ENCODE results near the gene ARHGEF37.

ARHGEF37 gene

DNA sequence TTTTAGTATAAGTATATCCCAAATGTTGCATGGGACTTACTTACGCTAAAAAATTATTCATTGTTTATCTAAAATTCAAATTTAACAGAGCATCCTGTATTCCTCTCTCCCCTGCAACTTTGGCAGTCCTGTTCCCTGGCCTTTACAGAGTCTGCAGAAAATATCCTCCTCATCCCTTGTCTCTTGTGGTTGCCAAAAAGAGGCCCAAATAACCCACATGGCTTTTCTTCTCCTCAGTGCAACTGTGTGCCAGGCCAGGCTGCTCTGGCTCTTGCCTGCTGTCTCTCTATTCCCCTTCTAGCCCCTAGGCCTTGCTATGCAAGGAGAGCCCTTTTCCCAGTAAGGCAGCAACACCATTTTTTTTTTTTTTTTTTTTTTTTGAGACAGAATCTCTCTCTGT is 23.0 kb downstream of the ARHGEF37 start:
- no peak for DNase-seq

DNA sequence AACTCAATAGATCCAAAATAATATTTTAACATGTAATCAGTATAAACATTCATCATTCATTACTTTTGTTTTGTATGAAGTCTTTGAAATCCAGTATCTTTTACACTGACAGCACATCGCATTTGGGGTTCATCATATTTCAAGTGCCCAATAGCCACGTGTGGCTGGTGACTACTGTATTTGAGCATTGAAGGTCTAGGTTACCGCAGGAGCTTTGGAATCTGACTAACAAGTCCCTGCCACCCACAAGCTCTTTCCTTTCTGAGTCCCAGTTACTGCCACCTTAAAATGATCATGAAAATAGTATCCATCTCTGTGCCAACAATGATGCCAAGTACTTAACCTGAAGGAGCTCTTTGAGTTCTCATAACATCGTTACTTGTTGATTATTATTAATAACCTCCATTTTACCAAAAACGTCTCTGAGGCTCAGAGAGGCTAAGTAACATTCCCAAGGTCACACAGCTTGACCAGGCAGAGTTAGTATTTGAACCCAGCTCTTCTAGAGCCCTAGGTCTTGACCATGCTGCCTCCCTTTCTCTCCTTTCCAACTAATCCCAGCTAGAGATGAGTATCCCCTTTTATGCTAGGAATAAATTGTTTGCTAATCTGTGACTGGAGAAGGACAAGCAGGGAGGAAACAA is 24.2 kb downstream of the ARHGEF37 start:
- no peak for DNase-seq

DNA sequence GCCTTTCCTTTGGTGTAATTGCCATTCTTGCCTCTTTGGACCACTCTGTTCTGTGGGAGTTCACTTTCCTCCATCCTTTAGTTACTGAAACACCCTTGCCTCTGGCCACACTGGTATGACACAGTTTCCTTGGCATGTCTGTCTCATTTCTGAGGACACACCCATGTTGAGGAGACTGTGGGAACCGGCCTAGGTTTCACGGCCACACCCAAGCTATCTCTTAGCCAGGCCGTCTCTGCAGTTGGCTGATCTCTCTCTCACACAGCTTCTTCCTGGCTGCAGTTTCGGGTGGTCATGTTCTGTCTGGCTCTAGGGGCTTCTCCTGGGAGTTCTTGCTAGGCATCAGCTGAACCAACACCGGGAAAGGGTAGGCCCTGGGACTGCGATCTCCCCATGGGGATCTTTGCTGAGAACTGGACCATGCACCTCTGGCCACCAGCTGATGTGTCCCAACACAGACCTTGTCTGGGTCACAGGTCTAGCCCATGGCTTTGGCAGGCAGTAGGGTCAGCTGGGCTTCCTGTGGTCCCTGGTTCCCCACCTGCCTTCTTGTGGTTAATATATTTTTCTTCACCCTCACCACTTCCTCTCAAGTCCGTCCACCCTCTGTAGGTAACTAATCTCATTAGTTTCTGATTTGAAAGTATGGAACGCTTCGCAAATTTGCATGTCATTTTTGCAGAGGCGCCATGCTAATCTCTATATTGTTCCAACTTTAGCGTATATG is 24.9 kb downstream of the ARHGEF37 start:
- no peak for DNase-seq

DNA sequence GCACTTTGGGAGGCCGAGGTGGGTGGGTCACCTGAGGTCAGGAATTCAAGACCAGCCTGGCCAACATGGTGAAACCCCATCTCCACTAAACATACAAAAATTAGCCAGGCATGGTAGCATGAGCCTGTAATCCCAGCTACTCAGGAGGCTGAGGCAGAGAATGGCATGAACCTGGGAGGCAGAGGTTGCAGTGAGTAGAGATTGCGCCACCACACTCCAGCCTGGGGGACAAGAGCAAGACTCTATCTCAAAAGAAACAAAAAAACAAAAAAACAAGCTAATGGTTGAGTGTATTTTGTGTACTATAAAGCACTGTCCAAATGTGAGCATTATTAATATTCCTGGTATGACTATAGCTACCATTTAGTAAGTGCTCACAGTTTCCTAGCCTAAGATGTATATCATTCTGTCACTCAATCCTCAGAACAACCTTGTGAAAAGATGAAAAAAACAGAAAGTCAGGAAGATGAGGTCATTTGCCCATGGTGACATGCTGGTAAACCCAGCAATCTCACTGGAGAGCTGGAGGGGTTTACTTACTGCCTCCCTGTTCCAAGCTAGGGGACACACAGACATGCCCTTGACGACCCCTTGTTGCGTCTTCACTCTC is 27.7 kb downstream of the ARHGEF37 start:
- DNase-seq = no peak

DNA sequence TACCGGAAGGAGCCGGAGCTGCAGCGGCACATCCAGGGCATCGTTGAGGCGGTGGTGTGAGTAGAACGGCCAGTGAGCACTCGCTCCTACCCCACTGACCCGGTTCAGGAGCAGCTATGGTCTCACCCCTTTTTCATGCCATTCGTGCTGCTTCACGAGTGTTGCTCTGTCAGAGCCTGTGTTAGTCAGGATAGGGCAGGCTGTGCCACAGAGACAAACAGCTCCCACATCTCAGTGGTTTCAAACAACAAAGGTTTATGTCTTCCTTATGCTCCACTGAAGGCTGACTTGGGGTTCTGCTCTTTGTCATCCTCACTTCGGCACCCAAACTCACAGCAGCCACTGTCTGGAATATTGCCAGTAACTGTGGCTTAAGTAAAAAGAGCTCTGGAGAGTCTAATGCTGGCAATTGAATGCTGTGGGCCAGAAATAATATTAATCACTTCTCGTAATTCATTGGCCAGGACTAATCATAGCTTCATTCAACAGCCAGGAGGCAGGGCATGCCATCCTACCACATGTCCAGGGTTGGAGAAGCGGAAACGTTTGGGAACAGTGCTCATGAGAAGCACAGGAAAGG is 28.4 kb downstream of the ARHGEF37 start:
- no peak for DNase-seq

DNA sequence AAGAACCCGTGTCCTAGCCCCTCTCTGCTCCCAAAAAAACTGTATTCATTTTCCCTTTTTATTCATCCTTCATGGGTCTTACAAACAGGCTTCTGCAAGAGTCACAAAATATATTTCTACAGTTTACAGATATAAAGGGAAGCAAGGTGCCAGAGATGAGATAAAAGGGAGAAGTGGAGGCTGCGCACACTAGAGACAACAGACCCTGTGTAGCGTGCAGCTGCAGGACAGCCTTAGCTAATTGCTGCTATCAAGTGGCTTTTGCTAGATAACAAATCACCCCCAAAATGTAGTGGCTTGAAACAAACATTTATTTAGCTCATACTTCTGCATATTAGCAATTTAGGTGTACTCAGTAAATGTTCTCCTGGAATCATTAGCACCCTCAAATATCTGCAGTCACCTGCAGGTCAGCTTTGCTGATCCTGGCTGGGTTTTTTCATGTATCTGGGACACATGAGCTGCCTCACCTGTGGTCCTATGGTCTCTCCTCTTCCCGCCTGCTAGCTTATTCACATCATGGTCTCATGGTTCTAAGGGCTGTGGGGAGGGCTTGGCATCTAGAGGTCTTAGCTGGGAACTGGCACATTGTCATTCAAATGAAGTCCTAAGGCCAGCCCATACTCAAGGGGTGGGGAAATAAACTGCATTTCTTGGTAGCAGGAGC is 29.4 kb downstream of the ARHGEF37 start:
- DNase-seq = no peak

DNA sequence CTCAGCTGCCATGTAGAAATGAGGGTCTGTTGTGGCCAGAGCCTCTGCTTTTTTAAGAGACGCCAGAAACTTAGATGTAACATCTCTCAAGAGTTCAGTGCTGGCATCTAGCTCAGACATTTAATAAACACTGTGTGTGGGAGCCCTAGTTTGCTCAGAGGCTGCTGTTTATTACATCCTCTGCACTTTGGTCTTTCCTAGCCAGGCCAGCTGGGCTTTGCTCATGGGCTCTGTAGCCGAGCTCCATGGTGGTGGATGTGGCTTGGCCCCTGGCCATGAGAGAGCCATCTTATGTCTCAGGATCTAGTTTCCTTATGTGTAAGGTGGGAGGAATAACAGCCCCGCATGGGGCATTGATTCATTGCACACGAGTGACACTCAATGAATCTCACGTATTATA is 30.0 kb downstream of the ARHGEF37 start:
- no peak for DNase-seq

DNA sequence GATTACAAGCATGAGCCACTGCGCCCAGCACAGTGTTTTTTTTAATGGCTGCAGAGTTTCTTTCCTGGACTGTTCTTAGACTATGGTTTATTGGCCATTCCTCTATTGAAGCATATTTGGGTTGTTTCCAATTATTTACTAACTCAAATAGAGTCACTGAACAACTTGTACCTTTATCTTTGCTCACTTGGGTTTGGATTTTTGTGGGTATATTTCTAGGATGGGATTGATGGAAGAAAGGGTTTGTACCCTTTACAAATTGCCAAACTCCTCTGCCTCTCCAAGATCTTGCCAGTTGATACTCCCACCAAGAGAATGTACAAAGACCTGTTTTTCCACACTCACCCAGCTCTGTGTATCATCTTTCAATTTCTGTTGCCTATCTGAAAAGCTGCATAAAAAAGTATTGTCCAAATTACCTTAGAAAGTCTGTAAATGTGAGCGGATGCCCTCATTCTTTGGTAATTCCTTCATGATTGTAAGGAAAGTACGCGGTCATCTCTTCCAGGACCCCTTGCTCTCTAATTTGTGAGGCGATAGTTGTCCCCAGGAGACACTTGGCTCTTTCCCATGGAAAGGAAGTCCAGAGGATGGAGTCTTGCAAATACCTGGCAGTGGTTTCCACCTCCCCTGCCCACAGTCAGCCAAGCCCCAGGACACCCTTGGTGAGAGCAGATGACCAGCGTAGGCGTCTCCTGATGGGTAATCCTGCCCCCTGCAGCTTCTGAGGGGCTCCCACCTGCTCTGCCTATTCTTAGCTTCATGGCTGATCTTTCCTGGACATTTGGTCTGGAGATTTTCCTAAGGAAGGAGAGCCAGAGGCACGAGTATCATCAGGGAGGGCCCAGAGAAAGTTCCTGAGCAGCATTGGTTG is 33.0 kb downstream of the ARHGEF37 start:
- no peak for DNase-seq

DNA sequence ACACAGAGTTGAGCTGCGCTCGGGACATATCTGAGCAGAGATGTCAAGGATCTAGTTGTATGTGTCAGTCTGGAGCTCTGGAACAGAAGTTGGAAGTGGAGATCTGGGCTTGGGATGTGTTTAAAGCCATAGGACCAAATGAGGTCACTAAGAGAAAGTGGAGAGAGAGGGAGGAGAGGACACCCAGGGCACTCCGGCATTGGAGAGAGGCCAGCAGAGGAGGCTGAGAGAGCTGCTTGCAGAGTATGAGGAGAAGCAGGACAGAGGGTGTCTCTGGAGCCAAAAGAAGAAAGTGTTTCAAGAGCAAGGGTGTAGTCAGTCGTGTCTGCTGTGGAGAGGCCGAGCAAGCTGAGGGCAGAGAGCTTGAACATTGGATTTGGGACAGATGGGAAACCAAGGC is 34.7 kb downstream of the ARHGEF37 start:
- no peak for DNase-seq

DNA sequence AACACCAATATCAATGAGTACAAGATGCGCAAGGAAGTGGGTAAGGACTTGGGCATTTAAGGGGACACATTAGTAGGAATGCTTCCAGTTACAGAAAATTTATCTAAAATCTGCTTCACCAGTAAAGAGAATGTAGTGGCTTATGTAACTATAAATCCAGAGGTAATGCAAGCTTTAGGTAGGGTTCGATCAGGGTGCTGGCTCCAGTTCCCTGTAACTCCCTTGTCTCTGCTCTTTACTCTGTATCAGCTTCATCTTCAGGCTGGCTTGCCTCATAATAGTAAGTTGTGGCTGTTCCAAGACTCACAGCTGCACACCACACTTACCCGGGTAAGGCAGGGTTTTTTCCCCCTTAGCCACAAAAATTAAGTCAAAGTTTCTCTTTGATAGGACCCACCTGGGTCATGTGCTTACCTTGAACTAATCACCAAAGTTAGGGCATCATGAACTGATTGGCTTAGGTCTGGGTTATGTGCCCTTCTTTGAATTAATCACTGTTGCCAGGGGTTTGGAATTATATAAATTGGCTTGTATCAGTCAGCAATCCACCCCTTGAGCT is 35.5 kb downstream of the ARHGEF37 start:
- peak; percentile 9 for DNase-seq

DNA sequence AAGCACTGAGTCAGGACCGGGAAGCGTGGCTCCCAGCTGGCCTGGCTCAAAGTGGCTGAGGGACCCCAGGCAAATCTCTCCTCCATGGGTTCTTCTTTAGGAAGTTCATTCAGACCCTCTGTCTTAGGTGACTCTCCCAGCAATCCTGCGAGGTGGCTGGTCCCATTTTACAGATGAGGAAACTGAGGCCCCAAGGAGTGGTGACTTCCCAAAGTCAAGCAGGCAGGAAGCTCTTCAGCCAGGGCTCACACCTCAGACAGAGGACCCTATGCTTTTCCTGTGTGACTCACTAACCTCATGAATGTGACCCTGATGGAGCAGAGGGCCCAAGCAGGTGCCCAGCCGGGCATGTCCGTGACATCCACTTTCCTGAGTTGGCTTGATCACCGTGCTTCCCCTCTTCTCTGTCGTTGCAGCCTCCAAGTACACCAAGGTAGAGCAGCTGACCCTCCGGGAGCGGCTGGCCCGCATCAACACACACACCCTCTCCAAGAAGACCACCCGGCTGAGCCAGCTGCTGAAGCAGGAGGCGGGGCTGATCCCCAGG is 36.5 kb downstream of the ARHGEF37 start:
- DNase-seq = no peak

DNA sequence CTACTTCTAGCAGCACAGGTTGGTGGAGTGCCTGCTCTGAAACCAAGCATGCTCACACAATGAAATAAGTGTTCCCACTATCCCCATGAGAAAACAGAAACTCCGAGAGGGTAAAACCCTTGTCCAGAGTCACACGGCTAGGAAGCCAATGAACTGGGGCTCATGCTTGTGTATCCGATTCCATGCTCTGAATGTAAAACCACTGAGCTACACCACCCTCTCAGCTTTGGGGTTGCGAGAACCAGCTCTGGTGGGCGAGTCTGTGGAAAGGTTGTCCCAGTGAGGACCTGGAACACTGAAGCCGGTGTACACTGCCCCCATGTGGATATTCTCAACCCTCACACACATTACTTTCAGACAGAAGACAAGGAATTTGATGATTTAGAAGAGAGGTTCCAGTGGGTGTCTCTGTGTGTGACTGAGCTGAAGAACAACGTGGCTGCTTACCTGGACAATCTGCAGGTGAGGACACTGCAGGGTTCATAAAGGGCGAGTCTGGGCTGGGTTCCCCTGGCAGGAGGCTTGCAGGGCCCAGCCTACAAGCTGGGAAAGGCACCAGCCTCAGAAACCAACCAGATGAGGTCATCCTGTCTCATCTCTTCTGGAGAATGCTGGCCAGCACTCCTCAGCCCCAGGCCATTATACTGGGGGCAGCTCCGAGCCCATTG is 37.4 kb downstream of the ARHGEF37 start:
- peak; percentile 38 for DNase-seq

DNA sequence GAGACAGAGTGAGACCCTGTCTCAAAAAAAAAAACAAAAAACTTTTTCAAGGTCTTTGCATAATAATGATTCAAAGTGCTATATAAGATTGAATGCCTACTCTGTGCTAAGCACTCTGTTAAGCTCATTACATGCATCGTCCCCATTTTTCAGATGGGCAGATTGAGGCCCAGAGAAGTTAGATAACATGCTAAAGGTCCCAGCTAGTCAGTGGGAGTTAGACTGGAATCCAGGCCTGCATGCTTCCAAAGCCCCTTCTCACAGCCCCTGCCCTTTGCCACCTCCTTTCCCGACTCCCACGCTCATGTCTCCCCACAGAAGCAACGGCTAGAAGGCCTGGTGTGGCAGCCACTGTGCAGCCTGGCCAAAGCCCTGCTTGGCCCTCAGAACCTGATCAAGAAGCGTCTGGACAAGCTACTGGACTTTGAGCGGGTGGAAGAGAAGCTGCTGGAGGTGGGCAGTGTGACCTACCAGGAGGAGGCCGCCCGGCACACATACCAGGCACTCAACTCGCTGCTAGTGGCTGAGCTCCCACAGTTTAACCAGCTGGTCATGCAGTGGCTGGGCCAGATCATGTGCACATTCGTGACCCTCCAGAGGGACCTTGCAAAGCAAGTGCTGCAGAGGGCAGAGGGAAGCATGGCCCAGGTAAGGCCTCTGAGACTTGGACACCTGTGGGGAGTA is 40.3 kb downstream of the ARHGEF37 start:
- DNase-seq = no peak

DNA sequence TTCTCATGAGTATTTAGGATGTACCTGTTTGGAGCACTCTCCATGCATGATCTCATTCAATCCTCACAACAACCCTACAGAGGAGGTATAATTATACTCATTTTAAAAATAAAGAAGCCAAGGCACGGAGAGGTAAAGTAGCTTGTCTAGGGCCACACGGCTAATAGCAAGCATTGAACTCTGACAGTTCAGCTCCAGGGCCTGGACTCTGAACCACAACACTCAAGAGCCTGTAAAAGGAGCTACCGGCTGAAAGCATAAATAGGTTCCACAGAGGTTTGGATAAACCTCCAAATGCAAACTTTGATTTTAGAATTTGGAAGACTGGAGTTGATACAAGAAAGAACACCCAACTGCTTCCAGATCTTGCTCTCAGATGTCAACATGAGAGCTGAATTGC is 41.2 kb downstream of the ARHGEF37 start:
- no peak for DNase-seq

DNA sequence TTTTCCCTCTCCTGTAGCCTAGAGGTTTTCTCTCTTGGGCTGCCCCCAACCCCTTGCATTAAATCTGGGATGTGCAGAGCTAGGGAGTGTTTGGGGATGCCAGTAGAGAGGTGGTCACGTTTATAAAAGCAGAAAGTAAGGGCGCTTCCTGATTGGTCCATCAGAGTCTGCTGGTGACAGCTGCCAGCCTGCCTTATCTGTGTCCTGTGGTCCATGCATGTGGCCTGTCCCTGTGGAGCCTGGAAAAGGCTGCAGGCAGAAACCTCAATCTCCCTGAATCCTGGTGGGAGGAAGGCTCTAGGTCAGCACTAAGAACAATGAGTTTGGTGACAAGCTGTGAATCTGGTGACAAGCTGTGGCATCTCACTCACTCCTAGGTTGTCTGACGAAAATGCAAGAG is 42.2 kb downstream of the ARHGEF37 start:
- no peak for DNase-seq

DNA sequence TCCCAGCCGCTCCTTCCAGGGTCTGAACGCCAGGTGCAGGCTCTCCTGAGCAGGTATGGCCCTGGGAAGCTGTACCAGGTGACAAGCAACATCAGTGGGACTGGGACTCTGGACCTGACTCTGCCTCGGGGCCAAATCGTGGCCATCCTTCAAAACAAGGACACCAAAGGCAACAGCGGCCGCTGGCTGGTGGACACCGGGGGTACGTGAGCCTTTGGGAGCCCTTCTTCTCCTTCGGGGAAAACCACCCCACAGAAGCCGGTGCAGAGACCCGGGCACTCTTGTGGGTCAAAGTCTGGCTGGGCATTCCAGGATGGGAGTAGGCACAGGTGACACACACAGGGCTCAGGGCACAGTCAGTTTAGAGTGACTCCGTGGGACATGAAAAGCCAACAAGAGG is 45.8 kb downstream of the ARHGEF37 start:
- DNase-seq = no peak

DNA sequence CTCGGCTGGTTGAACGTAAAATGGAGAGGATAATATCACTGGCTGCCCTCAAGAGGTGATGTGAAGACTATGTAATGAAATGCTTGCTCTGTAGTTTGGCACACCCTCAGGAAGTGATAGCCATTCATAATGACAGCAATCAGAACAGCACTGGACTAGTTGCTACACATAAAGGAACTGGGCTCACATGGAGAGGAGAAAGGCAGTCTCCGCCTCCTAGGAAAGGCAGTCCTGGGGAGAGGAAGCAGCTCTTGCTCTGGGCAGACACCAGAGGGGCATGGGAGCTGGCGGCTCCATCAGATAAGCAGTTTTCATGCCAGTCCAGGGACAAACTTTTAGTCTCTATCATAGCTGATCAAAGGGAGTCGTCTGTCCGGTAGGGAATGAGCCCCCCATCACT is 46.9 kb downstream of the ARHGEF37 start:
- no peak for DNase-seq

DNA sequence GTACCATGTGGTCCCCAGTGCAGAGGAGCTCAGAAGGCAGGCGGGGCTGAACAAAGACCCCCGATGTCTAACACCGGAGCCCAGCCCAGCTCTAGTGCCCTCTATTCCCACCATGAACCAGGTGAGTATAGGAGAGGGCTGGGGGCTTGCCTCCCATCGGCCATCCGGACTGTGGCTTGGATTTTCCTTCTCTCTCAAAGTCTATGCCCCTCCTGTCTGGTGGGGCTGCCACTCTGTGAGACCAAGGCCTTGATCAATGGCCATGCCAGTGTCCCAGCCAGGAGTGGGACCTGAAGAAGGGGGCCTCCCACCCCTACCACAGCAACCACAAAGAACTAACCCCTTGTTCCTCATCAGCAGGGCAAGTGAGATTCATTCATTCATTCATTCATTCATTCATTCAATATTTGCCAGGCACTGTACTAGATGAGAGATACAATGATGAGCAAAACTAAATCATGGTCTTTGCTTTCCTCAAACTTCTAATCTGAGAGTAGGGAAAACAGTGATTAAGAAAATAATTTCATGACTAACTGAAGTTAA is 47.6 kb downstream of the ARHGEF37 start:
- no peak for DNase-seq

DNA sequence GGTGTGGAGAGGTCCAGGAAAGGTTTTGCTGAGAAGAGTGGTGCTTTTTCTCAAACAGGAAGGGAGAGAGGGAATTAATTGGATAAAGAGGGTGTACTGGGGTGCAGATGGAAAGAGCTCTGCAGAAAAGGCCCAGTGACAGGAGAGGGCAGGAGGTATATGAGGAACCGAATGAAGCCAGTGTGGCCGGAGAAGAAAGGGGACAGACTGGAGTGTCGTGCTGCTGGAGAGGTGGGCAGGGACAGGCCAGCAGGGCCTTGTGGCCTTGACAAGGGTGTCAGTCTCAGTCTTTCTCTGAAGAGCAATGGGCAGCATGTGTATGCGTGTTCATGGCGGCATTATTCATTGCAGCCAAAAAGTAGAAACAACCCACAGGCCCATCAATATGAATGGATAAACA is 48.1 kb downstream of the ARHGEF37 start:
- DNase-seq = no peak

DNA sequence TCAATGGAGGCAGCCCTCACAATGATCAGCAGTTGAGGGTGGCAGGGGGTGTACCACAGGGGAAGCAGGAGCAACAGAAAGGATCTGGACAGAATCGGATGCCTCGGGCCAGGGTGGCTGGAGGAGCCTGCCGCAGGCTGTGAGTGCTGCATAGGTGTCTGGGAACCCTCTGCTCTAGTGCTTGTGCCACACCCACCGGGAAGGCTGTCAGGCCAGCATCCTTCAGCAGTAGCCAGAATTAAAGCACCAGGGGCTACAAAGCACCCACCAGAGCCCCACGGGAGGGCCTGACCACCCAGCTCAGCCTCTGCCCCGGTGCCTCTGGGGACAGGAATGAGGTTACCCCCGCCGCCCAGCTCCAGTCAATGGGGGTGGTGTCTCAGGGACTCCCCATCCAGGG is 49.0 kb downstream of the ARHGEF37 start:
- no peak for DNase-seq
